Stimulated activated naive CD8-positive, alpha-beta T cell treated with anti-CD3 and anti-CD28 coated beads, Interleukin-15, Interleukin-2, amounts not matched to agents 100 ng/mL and 50 ng/mL, for 24 hours (primary cell): ENCODE data around the gene SAP30BP.

Experiments
- H3K27ac Mint-ChIP-seq: one replicate; pipeline ENCODE4 v1.8.0; 2021; ENCODE audit warnings: mild to moderate bottlenecking, mixed read lengths
- H3K27me3 Mint-ChIP-seq: one replicate; pipeline ENCODE4 v1.8.0; 2021; ENCODE audit warnings: mixed read lengths
- H3K36me3 Mint-ChIP-seq: one replicate; pipeline ENCODE4 v1.8.0; 2021; ENCODE audit warnings: low read depth, mixed read lengths
- H3K4me1 Mint-ChIP-seq: one replicate; pipeline ENCODE4 v1.8.0; 2021; ENCODE audit warnings: low read depth, mixed read lengths
- H3K4me3 Mint-ChIP-seq: one replicate; pipeline ENCODE4 v1.8.0; 2021; ENCODE audit warnings: mild to moderate bottlenecking, mixed read lengths
- H3K9me3 Mint-ChIP-seq: one replicate; pipeline ENCODE4 v1.8.0; 2021; ENCODE audit warnings: mixed read lengths

Gene SAP30BP

DNA sequence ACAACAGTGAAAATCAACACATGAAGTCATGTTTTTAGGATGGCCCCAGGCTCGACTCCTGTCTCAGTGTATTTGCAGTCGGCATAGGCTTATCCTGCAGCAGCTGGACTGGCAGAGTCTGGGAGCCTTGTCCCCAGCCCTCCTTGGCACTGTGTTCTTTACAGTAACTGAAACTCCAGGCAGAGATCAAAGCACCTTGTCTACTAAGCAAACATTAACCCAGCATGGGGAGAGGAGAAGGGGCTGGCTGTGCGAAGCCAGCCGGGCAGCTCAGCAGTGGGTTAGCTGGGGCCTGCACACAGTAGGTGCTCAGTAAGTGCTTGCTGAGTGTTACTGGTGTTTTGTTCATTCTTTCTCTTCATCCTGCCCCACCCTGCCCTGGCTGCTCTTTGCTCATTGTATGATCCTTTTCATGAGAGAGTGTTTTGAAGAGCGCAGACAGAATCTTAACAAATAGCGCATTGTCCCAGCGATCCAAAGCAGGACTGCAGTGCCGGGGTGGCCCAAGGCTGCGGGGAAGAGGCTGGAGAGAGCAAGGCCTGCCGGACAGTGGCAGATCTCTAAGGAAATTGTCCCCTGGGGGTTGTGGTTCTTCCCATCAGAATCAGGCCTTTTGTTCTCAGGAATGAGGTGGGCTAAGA lies 30.6 kb downstream of the SAP30BP start:
- Mint-ChIP-seq H3K4me3 (no peak overlapping the region), H3K36me3 (peaks cover 47% of the 10 kb centered on the region), H3K27me3 (no peaks in the 10 kb centered on the region), H3K4me1 (no peaks in the 10 kb centered on the region), H3K27ac (no peak overlapping the region), H3K9me3 (no peaks in the 10 kb centered on the region)

DNA sequence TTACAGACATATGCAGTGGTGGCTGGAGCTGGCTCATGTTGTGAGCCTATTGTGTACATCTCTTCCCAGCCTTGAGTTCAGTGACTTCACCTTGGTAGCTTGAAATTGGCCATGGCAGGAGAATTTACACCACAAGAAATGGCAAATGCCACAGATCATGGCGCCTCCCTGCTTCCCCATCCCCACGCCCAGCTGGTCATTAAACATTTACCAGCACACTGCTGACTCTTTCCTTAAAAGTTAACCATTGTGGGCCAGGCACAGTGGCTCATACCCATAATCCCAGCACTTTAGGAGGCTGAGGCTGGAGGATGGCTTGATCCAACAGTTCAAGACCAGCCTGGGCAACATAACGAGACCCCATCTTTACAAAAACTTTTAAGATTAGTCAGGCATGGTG lies 31.5 kb downstream of the SAP30BP start:
- Mint-ChIP-seq H3K4me1 (no peaks in the 10 kb centered on the region), H3K9me3 (no peaks in the 10 kb centered on the region), H3K27me3 (no peaks in the 10 kb centered on the region), H3K27ac (no peak overlapping the region), H3K4me3 (no peak overlapping the region), H3K36me3 (peaks cover 46% of the 10 kb centered on the region)

DNA sequence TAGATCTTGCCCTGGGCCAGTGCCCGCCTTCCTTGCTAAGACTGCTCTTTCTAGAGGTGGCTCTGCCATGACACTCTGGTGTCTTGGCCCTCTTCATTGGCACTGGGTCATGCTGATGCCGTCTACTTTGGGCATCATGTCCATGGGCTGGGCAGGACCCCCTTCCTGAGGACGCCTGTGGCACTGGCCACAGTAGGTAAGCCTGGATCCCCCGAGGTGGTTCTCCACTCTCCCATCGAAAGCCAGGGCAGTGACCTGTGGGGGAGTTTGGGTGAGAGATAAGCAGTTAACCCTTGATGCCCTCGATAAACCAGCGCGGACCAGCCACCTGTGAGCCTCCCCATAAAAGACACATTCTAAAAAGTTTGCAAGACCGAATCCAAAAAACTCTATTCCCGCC lies 34.1 kb downstream of the SAP30BP start:
- Mint-ChIP-seq H3K36me3 (peaks cover 47% of the 10 kb centered on the region), H3K27ac (no peak overlapping the region), H3K4me3 (no peak overlapping the region), H3K27me3 (no peaks in the 10 kb centered on the region), H3K9me3 (no peaks in the 10 kb centered on the region), H3K4me1 (no peaks in the 10 kb centered on the region)

DNA sequence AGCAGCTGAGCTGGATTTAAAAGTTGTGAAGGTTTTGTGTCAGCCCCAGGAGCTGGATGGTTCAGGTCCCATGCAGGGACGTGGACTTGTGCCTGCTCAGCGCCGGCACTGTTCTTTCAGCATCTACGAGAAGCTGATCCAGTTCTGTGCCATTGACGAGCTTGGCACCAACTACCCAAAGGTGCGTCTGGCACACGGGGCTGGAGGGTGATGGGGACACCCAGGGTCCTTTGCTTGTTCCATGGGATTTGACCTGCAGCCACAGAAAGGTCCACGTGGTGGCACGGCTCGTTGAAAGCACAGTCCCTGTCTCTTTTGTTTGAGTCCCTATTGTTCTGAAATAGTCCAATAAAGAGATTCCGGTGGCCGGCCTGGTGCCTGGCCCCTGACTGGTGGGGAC lies 36.1 kb downstream of the SAP30BP start:
- Mint-ChIP-seq H3K4me1 (no peaks in the 10 kb centered on the region), H3K36me3 (peaks cover 61% of the 10 kb centered on the region), H3K4me3 (no peak overlapping the region), H3K27ac (no peak overlapping the region), H3K27me3 (no peaks in the 10 kb centered on the region), H3K9me3 (no peaks in the 10 kb centered on the region)

DNA sequence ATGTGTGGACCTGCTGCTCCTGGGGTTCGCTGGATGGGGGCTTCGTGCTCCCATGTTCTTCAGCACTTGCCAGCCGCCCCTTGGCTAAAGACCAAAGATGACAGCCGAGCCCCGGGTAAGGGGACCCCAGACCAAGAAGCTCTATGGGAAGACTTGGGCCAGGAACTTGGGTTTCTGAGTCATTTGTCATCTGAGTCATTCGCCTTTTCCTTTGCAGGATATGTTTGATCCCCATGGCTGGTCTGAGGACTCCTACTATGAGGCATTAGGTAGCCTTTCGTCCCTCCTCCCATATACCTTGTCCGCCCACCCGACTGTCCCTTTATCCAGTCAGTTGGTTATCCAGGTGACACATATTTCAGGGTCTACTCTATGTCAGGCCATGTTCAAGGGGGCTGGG lies 36.5 kb downstream of the SAP30BP start:
- Mint-ChIP-seq H3K27ac (no peak overlapping the region), H3K4me1 (no peaks in the 10 kb centered on the region), H3K27me3 (no peaks in the 10 kb centered on the region), H3K9me3 (no peaks in the 10 kb centered on the region), H3K36me3 (peaks cover 65% of the 10 kb centered on the region), H3K4me3 (no peak overlapping the region)

DNA sequence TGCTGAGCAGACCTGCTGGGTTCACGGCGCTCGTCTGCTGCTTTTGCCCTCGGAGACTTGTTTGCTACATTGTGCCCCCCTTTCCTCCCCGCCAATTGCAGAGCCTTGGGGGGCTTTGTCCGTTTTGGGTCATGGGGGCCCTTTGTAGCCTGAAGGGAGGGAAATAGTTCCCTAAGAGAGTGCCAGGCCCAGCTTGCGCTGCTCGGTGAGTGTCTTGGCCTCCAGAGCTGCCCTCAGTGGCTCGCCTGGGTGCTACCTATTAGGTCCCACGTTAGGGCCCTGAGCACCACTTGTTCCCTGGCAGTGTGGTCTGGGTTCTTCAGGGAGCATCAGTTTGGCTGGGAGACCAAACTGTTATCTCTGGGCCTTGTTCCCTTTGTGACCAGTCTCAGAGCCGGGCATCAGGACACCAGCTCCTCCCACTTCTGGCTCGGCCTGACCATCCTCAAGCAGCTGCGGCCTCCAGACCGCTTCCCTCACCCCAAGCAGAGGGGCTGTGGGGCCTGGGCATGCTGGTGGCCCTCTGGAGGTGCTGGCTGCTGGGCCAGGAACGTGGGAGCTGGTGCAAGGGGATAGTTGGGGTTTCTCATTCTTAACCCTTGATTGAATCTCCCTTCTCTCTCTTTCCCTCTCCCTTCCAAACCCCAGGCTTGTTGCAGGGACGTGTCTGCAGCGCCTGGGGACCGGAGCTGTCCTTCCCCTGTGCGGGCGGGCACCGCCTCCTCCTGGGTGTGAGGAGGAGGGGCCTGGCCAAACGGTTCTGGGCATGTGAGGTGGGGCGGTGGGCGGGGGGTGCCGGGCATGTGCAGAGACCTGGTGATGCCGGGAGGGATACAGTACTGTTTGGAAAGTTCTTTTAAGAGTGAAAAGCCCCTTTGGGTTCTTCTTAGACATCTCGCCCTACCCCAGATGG lies 38.1 kb downstream of the SAP30BP start:
- H3K27me3 Mint-ChIP-seq = no peaks in the 10 kb centered on the region
- peaks cover 63% of the 10 kb centered on the region for H3K36me3 Mint-ChIP-seq
- no peaks in the 10 kb centered on the region for H3K4me1 Mint-ChIP-seq
- H3K4me3 Mint-ChIP-seq = no peak overlapping the region
- H3K9me3 Mint-ChIP-seq = no peaks in the 10 kb centered on the region
- H3K27ac Mint-ChIP-seq = no peak overlapping the region

DNA sequence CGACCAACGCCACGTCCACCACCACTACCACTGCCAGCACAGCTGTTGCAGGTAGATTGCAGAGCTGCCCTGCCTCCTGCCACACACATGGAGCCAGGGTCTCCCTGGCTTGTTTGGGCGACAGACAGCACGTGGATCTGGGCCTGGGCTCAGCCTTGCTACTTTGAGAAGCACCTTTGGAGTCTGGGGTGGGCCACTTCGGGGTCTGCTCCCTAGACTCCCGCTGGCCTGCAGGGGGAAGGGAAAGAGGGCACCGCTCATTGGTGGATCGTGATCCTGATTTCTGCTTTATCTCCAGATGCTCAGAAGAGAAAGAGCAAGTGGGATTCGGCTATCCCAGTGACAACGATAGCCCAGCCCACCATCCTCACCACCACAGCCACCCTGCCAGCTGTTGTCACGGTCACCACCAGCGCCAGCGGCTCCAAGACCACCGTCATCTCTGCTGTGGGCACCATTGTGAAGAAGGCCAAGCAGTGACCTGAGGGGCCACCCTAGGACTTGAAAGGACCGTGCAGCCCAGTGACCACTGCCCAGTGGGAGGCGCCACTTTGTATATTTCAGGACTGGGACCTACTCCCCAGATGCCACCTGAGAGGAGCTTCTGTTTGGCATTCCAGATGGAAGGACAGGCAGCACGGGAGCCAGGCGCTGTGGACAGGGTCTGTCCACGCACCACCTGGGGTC lies 39.0 kb downstream of the SAP30BP start:
- peaks cover 56% of the 10 kb centered on the region for H3K36me3 Mint-ChIP-seq
- H3K4me3 Mint-ChIP-seq = no peak overlapping the region
- H3K27me3 Mint-ChIP-seq = no peaks in the 10 kb centered on the region
- H3K27ac Mint-ChIP-seq = no peak overlapping the region
- H3K9me3 Mint-ChIP-seq = no peaks in the 10 kb centered on the region
- no peaks in the 10 kb centered on the region for H3K4me1 Mint-ChIP-seq

DNA sequence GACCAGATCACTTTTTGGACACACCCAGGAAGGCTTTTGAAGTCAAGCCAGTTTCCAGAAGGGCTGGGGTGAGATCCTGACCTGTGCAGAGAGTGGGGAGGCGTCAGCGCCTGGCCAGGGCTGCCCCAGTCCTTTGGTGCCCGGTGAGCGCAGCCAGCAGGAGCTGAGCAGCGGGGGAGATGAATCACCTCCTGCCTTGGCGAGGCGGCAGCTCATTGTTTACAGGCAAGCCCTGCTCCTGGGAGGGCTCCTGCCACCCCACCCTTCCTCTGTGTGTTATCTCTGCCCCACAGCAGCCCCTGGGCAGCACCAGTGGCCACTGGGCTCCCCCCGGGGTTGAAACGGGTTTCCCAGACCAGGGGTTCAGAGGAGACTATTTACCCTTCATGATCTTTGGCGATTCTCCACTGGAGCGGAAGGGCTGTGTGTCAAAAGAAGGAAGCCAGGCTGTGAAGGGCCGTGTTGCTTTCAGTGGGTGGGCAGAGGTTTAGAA lies 40.0 kb downstream of the SAP30BP start:
- Mint-ChIP-seq H3K27ac (no peak overlapping the region), H3K36me3 (peaks cover 49% of the 10 kb centered on the region), H3K4me1 (no peaks in the 10 kb centered on the region), H3K27me3 (no peaks in the 10 kb centered on the region), H3K9me3 (no peaks in the 10 kb centered on the region), H3K4me3 (no peak overlapping the region)

DNA sequence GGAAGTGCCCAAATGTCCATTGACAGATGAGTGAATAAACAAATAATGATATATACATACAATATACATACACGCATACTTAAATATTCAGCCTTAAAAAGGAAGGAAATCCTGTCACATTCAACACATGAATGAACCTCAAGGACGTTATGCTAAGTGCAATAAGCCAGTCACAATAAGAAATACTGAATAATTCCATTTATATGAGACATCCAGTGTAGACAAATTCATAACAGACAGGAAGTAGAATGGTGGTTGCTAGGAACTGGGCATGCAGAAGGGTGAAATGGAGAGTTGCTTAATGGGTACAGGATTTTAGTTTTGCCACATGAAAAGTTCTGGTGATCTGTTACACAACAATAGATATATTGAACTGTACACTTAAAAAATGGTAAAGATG lies 45.3 kb downstream of the SAP30BP start:
- no peaks in the 10 kb centered on the region for H3K4me1 Mint-ChIP-seq
- peaks cover 15% of the 10 kb centered on the region for H3K36me3 Mint-ChIP-seq
- no peaks in the 10 kb centered on the region for H3K9me3 Mint-ChIP-seq
- no peak overlapping the region for H3K27ac Mint-ChIP-seq
- H3K4me3 Mint-ChIP-seq = no peak overlapping the region
- H3K27me3 Mint-ChIP-seq = peaks cover 7% of the 10 kb centered on the region

DNA sequence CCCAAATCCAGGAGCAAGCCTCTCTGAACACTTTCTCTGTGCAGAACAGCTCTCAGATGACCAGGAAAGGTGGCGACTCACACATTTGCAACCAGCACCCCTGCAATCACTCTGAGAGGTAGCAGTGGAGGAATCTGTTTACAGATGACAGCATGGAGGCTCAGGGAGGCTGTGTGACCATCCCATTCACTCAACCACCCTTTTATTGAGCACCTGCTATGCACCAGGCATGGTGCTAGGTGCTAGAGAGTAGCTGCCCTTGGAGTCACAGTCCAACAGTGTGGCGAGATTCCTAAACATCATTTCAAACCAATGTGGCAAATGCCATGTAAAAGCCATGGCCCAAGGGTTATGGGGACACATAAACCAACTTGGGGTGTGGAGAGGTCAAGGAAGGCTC lies 52.6 kb downstream of the SAP30BP start:
- Mint-ChIP-seq H3K36me3 (no peaks in the 10 kb centered on the region), H3K4me1 (peaks cover 4% of the 10 kb centered on the region), H3K4me3 (no peak overlapping the region), H3K27me3 (peaks cover 16% of the 10 kb centered on the region), H3K27ac (no peak overlapping the region), H3K9me3 (no peaks in the 10 kb centered on the region)

DNA sequence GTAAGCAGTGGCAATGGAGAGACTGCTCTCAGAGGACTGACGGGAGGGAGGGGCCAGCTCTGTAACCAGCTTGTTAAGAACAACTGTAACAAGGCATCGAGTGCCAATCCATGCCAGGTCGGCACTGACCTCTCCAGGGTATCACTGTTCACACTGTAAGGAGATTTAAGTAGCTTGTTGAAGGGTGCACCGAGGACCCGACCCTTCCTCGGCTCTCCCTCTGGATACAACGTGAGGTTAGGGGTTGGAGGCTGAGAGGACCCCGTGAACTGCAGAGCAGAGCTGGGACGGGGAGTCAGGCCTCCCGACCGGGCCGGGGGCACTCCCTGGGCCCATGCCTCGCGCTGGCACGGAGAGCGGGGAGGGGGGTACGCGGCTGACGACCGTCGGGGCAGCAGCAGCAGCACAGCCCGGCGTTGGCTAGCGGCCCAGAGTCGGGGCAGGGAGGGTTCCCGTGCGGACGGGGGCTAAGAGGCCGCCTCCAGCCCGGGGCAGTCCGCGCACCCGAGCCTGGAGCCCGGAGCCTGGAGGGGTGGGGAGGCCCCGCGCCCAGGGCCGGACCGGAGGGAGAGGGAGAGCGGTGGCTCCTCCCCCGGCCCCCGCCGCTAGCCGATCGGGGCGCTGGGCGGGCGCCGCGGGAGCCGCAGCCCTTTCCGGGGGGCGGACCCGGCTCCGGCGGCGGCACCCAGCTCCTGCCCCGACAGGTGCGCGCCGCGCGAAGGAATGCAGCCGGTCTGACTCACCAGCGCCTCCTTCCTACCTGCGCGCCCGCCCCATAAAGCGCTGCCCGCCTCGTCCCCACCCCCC lies 53.7 kb downstream of the SAP30BP start, which contains the start of gene ITGB4:
ITGB4 (plus strand) TSS at position 804 of the 807 bp plus-strand sequence. CDS start 3,245 bp downstream, outside the sequence.
- Mint-ChIP-seq H3K27me3 (peaks cover 15% of the 10 kb centered on the region), H3K4me1 (peaks cover 4% of the 10 kb centered on the region), H3K36me3 (no peaks in the 10 kb centered on the region), H3K4me3 (peak within 1 kb of the TSS; percentile 77), H3K9me3 (no peaks in the 10 kb centered on the region), H3K27ac (no peak within 1 kb of the TSS)

DNA sequence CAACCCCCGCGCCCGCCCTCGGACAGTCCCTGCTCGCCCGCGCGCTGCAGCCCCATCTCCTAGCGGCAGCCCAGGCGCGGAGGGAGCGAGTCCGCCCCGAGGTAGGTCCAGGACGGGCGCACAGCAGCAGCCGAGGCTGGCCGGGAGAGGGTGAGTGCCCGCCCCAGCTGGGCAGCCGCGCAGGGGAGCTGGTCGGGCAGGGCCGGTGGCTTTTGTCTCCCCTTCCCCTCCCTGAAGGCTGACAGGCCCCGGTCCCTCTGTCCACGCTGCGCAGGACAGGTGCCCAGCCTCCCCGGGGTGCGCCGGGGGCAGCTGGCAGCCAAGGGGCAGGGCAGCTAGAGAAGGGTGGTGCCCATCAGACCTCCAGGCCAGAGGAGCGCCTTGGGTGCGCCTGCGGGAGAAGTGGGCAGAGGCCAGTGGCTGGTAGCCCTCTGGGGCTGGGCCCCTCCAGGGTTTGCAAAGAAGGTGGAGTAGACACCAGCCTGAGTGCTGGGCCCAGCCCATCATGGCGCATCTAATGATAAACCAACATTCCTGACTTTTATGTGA lies 54.4 kb downstream of the SAP30BP start:
- peaks cover 4% of the 10 kb centered on the region for H3K4me1 Mint-ChIP-seq
- H3K4me3 Mint-ChIP-seq = no peak overlapping the region
- H3K9me3 Mint-ChIP-seq = no peaks in the 10 kb centered on the region
- H3K27me3 Mint-ChIP-seq = peaks cover 13% of the 10 kb centered on the region
- no peaks in the 10 kb centered on the region for H3K36me3 Mint-ChIP-seq
- no peak overlapping the region for H3K27ac Mint-ChIP-seq

DNA sequence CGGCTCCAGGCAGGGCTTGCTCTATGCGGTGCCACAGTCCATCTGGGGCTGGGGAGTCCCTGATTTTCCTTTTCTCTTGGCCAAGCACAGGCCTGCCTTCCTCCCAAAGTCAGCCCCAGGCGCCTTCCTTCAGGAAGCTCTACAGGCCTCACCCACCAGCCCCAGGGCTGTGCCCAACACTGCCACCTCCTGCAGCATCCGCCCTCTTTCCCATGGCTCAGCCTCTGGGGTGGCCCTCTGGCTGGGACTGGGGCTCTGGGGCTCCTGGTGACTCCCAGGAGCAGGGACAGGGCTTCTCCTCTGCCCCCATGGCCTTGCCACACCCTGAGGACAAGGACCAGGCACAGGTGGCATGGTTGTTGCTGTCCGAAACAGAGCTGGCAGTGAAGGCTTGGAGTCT lies 54.9 kb downstream of the SAP30BP start:
- H3K9me3 Mint-ChIP-seq = no peaks in the 10 kb centered on the region
- peaks cover 4% of the 10 kb centered on the region for H3K4me1 Mint-ChIP-seq
- H3K27me3 Mint-ChIP-seq = peaks cover 13% of the 10 kb centered on the region
- H3K27ac Mint-ChIP-seq = no peak overlapping the region
- H3K36me3 Mint-ChIP-seq = no peaks in the 10 kb centered on the region
- H3K4me3 Mint-ChIP-seq = no peak overlapping the region

DNA sequence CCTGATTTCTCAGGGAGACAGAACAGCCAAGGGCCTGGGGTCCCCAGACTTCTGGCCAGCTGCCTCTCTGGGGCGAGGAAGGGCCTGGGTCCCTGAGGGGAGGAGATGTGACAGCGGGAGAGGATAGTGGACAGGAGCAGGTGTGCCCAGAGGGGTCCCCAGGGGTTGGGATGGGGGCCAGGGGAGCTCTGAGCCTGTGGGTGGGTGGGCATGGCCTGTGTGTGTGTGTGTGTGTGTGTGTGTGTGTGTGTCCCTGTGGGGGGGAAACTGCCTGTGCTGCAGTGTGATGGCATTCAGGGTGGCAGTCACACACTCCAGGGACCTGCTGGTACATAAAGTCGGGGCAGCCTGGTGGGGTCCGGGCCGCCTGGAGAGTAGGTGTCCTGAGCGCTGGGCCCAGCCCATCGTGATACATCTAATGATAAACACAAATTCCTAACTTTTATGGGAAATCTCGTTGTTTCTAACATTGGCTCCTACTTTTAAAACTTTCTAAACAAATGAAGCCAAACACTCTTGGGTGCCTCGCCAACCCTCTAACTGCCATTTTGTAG lies 55.5 kb downstream of the SAP30BP start:
- Mint-ChIP-seq H3K27me3 (peaks cover 13% of the 10 kb centered on the region), H3K4me1 (peaks cover 4% of the 10 kb centered on the region), H3K27ac (no peak overlapping the region), H3K9me3 (no peaks in the 10 kb centered on the region), H3K4me3 (no peak overlapping the region), H3K36me3 (no peaks in the 10 kb centered on the region)
